OCI-LY1 (cell line): ENCODE measurements around the gene VPS35L.

Source experiments
- EZH2 ChIP-seq: fragments of 200-600 bp; sonication (generic), shearing (Covaris generic); IDR thresholded peaks from 2 replicates; pipeline ENCODE4 v1.8.0; 2017; ENCODE audit warnings: borderline replicate concordance, mixed run types, mild to moderate bottlenecking, antibody characterized with exemption, low read length, moderate library complexity, mixed read lengths
- TF ChIP-seq, protein P1 (sequence below): fragments of 200-600 bp; sonication (generic), shearing (Covaris generic); IDR thresholded peaks from 2 replicates; pipeline ENCODE4 v1.5.1; 2017; ENCODE audit warnings: mild to moderate bottlenecking, antibody characterized with exemption, low read length, moderate library complexity, mixed read lengths

DNA sequence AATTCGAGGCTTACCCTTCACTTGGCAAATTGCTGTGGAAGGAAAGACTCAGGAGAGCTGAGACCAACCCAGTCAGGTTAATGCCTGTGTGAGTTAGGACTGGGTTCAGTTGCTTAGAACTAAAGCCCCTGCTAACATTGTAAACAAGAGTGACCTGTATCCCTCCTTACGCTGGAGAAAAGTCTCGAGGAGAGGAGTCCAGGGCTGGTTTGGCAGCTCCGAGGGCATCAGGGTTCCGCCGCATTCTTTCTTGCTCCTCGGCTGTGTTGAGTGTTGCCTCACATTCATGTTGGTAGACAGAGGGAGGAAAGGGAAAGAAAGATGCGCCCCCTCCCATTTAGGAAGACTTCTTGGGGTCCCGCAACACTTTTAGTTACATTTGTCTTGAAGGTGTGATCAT is 18.5 kb downstream of the VPS35L start:
- TF ChIP-seq, protein P1, sequence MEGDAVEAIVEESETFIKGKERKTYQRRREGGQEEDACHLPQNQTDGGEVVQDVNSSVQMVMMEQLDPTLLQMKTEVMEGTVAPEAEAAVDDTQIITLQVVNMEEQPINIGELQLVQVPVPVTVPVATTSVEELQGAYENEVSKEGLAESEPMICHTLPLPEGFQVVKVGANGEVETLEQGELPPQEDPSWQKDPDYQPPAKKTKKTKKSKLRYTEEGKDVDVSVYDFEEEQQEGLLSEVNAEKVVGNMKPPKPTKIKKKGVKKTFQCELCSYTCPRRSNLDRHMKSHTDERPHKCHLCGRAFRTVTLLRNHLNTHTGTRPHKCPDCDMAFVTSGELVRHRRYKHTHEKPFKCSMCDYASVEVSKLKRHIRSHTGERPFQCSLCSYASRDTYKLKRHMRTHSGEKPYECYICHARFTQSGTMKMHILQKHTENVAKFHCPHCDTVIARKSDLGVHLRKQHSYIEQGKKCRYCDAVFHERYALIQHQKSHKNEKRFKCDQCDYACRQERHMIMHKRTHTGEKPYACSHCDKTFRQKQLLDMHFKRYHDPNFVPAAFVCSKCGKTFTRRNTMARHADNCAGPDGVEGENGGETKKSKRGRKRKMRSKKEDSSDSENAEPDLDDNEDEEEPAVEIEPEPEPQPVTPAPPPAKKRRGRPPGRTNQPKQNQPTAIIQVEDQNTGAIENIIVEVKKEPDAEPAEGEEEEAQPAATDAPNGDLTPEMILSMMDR: no peak
- no peak for TF ChIP-seq EZH2
